Measurements from ENCODE around the gene ERV3-1.
"Not testable (repeated sequence)": the region's sequence is repeated elsewhere in the genome, so short reads cannot be mapped to it uniquely, and the experiment has no call there.

- TF ChIP-seq CTCF, POLR2A (IDR thresholded peaks at IDR 0.05): not testable (repeated sequence)
Measured at GRCh38 chr7:65025023-65025422, 18.5 kb upstream of the ERV3-1 start.
